Activated naive CD4-positive, alpha-beta T cell treated with anti-CD3 and anti-CD28 coated beads for 36 hours (primary cell): ENCODE measurements around the gene PTPN11. TPM values are rescaled to one million over a fixed set of nuclear protein-coding genes. Genes with fewer than 3 reads are reported as not detected.
A peak's percentile ranks its signal among the peaks of the same experiment; 100 is the strongest.
"Not testable (repeated sequence)": the region's sequence is repeated elsewhere in the genome, so short reads cannot be mapped to it uniquely, and the experiment has no call there.

Experiments
- CTCF ChIA-PET: fragments of 350-600 bp; sonication (Branson Sonifier 250); formaldehyde crosslinking; loops from one replicate; lab custom pipeline; 2021; ENCODE audit warnings: antibody characterized with exemption; lab: Charles Lee
- DNase-seq: peaks from one replicate; pipeline ENCODE4 v3.0.0-alpha.2; 2020
- H3K27ac Mint-ChIP-seq: one replicate; pipeline ENCODE4 v1.8.0; 2021; ENCODE audit warnings: mild to moderate bottlenecking, mixed read lengths
- H3K27me3 Mint-ChIP-seq: one replicate; pipeline ENCODE4 v1.8.0; 2021; ENCODE audit warnings: low read depth, mixed read lengths
- H3K36me3 Mint-ChIP-seq: one replicate; pipeline ENCODE4 v1.8.0; 2021; ENCODE audit warnings: low read depth, mixed read lengths
- H3K4me1 Mint-ChIP-seq: one replicate; pipeline ENCODE4 v1.8.0; 2021; ENCODE audit warnings: low read depth, mixed read lengths
- H3K4me3 Mint-ChIP-seq: one replicate; pipeline ENCODE4 v1.8.0; 2021; ENCODE audit warnings: mild to moderate bottlenecking, moderate library complexity, mixed read lengths
- H3K9me3 Mint-ChIP-seq: one replicate; pipeline ENCODE4 v1.8.0; 2021; ENCODE audit warnings: mixed read lengths
- intact Hi-C: fragments of 100-400 bp; cut with micrococcal nuclease; formaldehyde crosslinking; loops from one replicate; pipeline ENCODE4 v1.15.1; 2023
- total RNA-seq, 2 experiments: library from RNA; stranded (reverse); gene quantifications; one replicate each; pipeline ENCODE4 v1.2.3, GENCODE V29; 2021

The PTPN11 gene
- total RNA-seq, 2 experiments from 2014 or later: 137 to 141 TPM

GRCh38 chr12:112389228-112389627 is 29.5 kb upstream of the PTPN11 start:
- Mint-ChIP-seq H3K4me1 (peaks cover 11% of the 10 kb centered on the region), H3K9me3 (no peaks in the 10 kb centered on the region), H3K27me3 (no peaks in the 10 kb centered on the region), H3K27ac (no peak overlapping the region), H3K36me3 (no peaks in the 10 kb centered on the region), H3K4me3 (no peak overlapping the region)
- CTCF ChIA-PET: no interaction called here
- DNase-seq: no peak
- intact Hi-C loops: loop anchor here (5.0 to 10.0 kb wide), 2 partner anchors 314 to 567 kb away; no protein-coding TSS in a partner anchor

GRCh38 chr12:112389922-112390654 is 28.7 kb upstream of the PTPN11 start:
- DNase-seq, CTCF ChIA-PET, H3K9me3 Mint-ChIP-seq, H3K4me3 Mint-ChIP-seq, H3K27ac Mint-ChIP-seq, H3K36me3 Mint-ChIP-seq, H3K27me3 Mint-ChIP-seq: not testable (repeated sequence)
- intact Hi-C loops: loop anchor here (5.0 to 10.0 kb wide), 2 partner anchors 315 to 568 kb away; no protein-coding TSS in a partner anchor
- H3K4me1 Mint-ChIP-seq: peaks cover 11% of the 10 kb centered on the region

- Mint-ChIP-seq H3K36me3 (no peaks in the 10 kb centered on the region), H3K4me1 (no peaks in the 10 kb centered on the region), H3K9me3 (peaks cover 2% of the 10 kb centered on the region), H3K4me3 (no peak overlapping the region), H3K27me3 (no peaks in the 10 kb centered on the region), H3K27ac (no peak overlapping the region)
- intact Hi-C loops: no loop called here
- CTCF ChIA-PET: interaction anchor here (1.0 kb wide), 1 partner anchor 13 kb away, joined by 3 read pairs; no protein-coding TSS in a partner anchor
- no peak for DNase-seq
Measured at GRCh38 chr12:112393328-112393727, 25.4 kb upstream of the PTPN11 start.

- no peak for DNase-seq
- no peaks in the 10 kb centered on the region for H3K27me3 Mint-ChIP-seq
- H3K36me3 Mint-ChIP-seq: peaks cover 14% of the 10 kb centered on the region
- H3K9me3 Mint-ChIP-seq: no peaks in the 10 kb centered on the region
- H3K4me3 Mint-ChIP-seq: no peak overlapping the region
- intact Hi-C loops: loop anchor here (10.0 kb wide), 1 partner anchor 996 kb away; the partner anchor contains the start of gene SH2B3
- CTCF ChIA-PET: interaction anchor here (0.7 kb wide), 1 partner anchor 218 kb away, joined by 3 read pairs; no protein-coding TSS in a partner anchor
- peaks cover 9% of the 10 kb centered on the region for H3K4me1 Mint-ChIP-seq
- no peak overlapping the region for H3K27ac Mint-ChIP-seq
Measured at GRCh38 chr12:112401054-112401453, 17.7 kb upstream of the PTPN11 start.

GRCh38 chr12:112401903-112402498 is 16.7 kb upstream of the PTPN11 start:
- no peak overlapping the region for H3K27ac Mint-ChIP-seq
- H3K36me3 Mint-ChIP-seq: peaks cover 23% of the 10 kb centered on the region
- DNase-seq: no peak
- H3K27me3 Mint-ChIP-seq: no peaks in the 10 kb centered on the region
- CTCF ChIA-PET: interaction anchor here (1.0 kb wide), 1 partner anchor 15 kb away, joined by 9 read pairs; no protein-coding TSS in a partner anchor
- H3K9me3 Mint-ChIP-seq: no peaks in the 10 kb centered on the region
- H3K4me3 Mint-ChIP-seq: no peak overlapping the region
- peaks cover 18% of the 10 kb centered on the region for H3K4me1 Mint-ChIP-seq
- intact Hi-C loops: loop anchor here (10.0 kb wide), 1 partner anchor 997 kb away; the partner anchor contains the start of gene SH2B3

GRCh38 chr12:112406519-112407488 is 11.9 kb upstream of the PTPN11 start:
- intact Hi-C loops: loop anchor here (5.0 to 10.0 kb wide), 2 partner anchors 300 to 1002 kb away; partner anchors contain the start of genes NAA25 and SH2B3
- H3K9me3 Mint-ChIP-seq: no peaks in the 10 kb centered on the region

GRCh38 chr12:112407683-112408082 is 11.1 kb upstream of the PTPN11 start:
- intact Hi-C loops: loop anchor here (2.0 to 10.0 kb wide), 4 partner anchors 277 to 1003 kb away; partner anchors contain the start of genes MAPKAPK5, NAA25 and SH2B3
- CTCF ChIA-PET, DNase-seq, H3K9me3 Mint-ChIP-seq, H3K27me3 Mint-ChIP-seq: not testable (repeated sequence)
- H3K4me3 Mint-ChIP-seq: peak overlapping the region; percentile 100
- H3K4me1 Mint-ChIP-seq: peaks cover 43% of the 10 kb centered on the region
- H3K27ac Mint-ChIP-seq: peak overlapping the region; percentile 100
- peaks cover 47% of the 10 kb centered on the region for H3K36me3 Mint-ChIP-seq

More at GRCh38 chr12:112406519-112407488, 11.9 kb upstream of the PTPN11 start:
- CTCF ChIA-PET: interaction anchor here (1.1 to 1.6 kb wide), 2 partner anchors 13 to 20 kb away, joined by 3 to 4 read pairs; no protein-coding TSS in a partner anchor
- Mint-ChIP-seq H3K36me3 (peaks cover 47% of the 10 kb centered on the region), H3K4me3 (peak overlapping the region; percentile 100), H3K4me1 (peaks cover 43% of the 10 kb centered on the region), H3K27me3 (no peaks in the 10 kb centered on the region), H3K27ac (peak overlapping the region; percentile 74)
- no peak for DNase-seq

GRCh38 chr12:112408621-112409020 is 10.1 kb upstream of the PTPN11 start:
- intact Hi-C loops: loop anchor here (1.0 to 10.0 kb wide), 8 partner anchors 10 to 1004 kb away; partner anchors contain the start of genes ERP29, HECTD4, MAPKAPK5 and NAA25
- CTCF ChIA-PET: no interaction called here
- peak overlapping the region; percentile 100 for H3K27ac Mint-ChIP-seq
- no peaks in the 10 kb centered on the region for H3K9me3 Mint-ChIP-seq
- no peaks in the 10 kb centered on the region for H3K27me3 Mint-ChIP-seq
- no peak for DNase-seq
- H3K4me1 Mint-ChIP-seq: peaks cover 43% of the 10 kb centered on the region
- H3K4me3 Mint-ChIP-seq: peak overlapping the region; percentile 100
- H3K36me3 Mint-ChIP-seq: peaks cover 47% of the 10 kb centered on the region

GRCh38 chr12:112409064-112409905 is 9.5 kb upstream of the PTPN11 start, which contains the start of gene RPL6:
Gene RPL6, minus strand, starts transcription at chr12:112409605. Its CDS starts 949 bp downstream, at chr12:112408656.
- H3K36me3 Mint-ChIP-seq: peaks cover 47% of the 10 kb centered on the region

GRCh38 chr12:112409906-112410244 is 8.9 kb upstream of the PTPN11 start:
- peak overlapping the region; percentile 100 for H3K4me3 Mint-ChIP-seq
- H3K36me3 Mint-ChIP-seq: peaks cover 42% of the 10 kb centered on the region
- DNase-seq: no peak
- peaks cover 43% of the 10 kb centered on the region for H3K4me1 Mint-ChIP-seq
- no peaks in the 10 kb centered on the region for H3K27me3 Mint-ChIP-seq
- CTCF ChIA-PET: interaction anchor here (0.6 to 3.2 kb wide), 2 partner anchors 139 to 212 kb away, joined by 4 to 12 read pairs; no protein-coding TSS in a partner anchor
- peak overlapping the region; percentile 100 for H3K27ac Mint-ChIP-seq
- intact Hi-C loops: loop anchor here (1.0 to 10.0 kb wide), 10 partner anchors 8 to 1005 kb away; partner anchors contain the start of genes ATXN2, ERP29, HECTD4 and MAPKAPK5
- no peaks in the 10 kb centered on the region for H3K9me3 Mint-ChIP-seq

More at GRCh38 chr12:112409064-112409905, 9.5 kb upstream of the PTPN11 start, which contains the start of gene RPL6:
- CTCF ChIA-PET: interaction anchor here (3.2 kb wide), 1 partner anchor 211 kb away, joined by 12 read pairs; no protein-coding TSS in a partner anchor
- Mint-ChIP-seq H3K4me1 (peaks cover 43% of the 10 kb centered on the region), H3K27ac (peak within 1 kb of the TSS; percentile 100), H3K9me3 (no peaks in the 10 kb centered on the region), H3K27me3 (no peaks in the 10 kb centered on the region), H3K4me3 (peak within 1 kb of the TSS; percentile 100)
- DNase-seq: peak; percentile 88
- intact Hi-C loops: loop anchor here (1.0 to 10.0 kb wide), 8 partner anchors 9 to 1004 kb away; partner anchors contain the start of genes ERP29, HECTD4, MAPKAPK5 and NAA25
